ENCODE measurements around the gene DISP3.

DNA sequence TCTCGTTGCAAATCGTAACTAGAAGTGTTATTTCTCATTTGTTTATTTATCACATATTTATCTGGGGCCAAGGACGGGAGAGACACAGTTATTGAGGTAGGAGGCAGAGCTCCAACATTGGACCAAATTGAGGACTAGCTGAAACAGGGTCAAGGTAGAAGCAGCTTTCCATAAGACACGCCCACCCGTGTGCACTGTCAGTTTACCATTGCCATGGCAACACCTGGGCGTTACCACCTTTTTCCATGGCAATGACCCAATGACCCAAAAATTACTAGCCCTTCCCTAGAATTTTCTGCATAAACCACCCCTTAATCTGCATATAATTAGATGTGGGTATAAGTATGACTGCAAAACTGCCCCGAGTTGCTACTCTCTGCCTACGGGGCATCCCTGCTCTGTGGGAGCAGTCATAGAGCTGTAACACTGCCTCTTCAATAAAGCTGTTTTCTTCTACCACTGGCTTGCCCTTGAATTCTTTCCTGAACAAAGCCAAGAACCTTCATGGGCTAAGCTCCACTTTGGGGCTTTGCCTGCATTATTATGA, 102.6 kb downstream of the DISP3 start:
- TF ChIP-seq SIX5 (IDR thresholded peaks at IDR 0.05; ENCODE audit: borderline replicate concordance in 1 of 2, insufficient read depth in 1 of 2, low read depth in 1 of 2, low read length in 2 of 2) (no peak), FOXA1 (IDR thresholded peaks at IDR 0.05; ENCODE audit: borderline replicate concordance) (no peak), EZH2 (IDR thresholded peaks at IDR 0.05; ENCODE audit: borderline replicate concordance, low read depth, low read length) (no peak)
